NB4 (cell line): Measurements from ENCODE around the gene RAD52.

ENCODE experiments used
- CTCF ChIP-seq: IDR thresholded peaks from one replicate; pipeline ENCODE4 v1.5.1; 2012; ENCODE audit warnings: low read depth, low read length
- MAX ChIP-seq: IDR thresholded peaks from 2 replicates; pipeline ENCODE4 v1.6.1; 2011; ENCODE audit warnings: low read depth, low read length
- MYC ChIP-seq: IDR thresholded peaks from 2 replicates; pipeline ENCODE4 v1.6.1; 2011; ENCODE audit warnings: low read depth, low read length
- POLR2A ChIP-seq: IDR thresholded peaks from 2 replicates; pipeline ENCODE4 v1.6.1; 2011; ENCODE audit warnings: mild to moderate bottlenecking; ENCODE audit not compliant: insufficient read length; ENCODE audit errors: extremely low read depth

- TF ChIP-seq CTCF (no peak), POLR2A (no peak), MAX (no peak), MYC (no peak)
These were observed 63.8 kb downstream of the RAD52 start for GRCh38 chr12:885701-886100.
